NCI-H526 (cell line): Measurements from ENCODE around the gene EFNA5.

Experiments
- DNase-seq, 2 experiments: peaks; one replicate each; lab custom pipeline; 2025; lab: John Stamatoyannopoulos, UW

EFNA5 gene

DNA sequence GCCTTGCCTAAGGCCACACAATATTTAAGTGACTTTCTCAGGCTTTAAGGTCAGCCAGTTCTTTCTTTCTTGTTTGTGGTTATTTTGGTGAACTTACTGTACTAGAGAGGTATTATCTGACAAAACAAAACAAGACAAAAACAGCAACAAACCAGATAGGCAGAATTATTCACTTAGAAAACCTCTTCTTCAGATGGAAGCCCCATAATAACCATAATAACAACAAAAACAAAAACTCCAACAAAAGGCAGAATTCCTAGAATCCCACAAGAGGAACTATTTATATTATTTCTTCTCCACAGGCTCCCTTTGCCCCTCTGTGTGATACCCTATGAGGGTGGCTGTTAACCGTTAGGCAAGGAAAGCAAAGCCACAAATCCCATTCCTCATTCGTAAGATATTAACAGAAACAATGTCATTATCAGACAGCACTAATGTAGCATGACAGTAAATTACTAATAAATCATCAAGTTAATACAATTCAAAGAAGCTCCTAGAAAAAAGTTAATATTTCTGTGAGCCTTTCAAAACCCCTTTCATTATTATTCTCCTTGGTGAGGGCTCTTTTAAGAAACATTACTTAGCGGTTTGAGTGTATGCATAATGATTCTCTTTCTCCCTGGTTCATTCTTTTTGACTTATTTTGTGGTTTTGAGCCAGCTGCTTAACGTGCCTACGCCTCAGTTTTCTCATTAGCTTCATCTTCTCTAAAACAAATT lies 274.9 kb downstream of the EFNA5 start:
- no peak for DNase-seq

GRCh38 chr5:107393851-107394250 lies 276.9 kb downstream of the EFNA5 start:
- DNase-seq, result no peak

DNA sequence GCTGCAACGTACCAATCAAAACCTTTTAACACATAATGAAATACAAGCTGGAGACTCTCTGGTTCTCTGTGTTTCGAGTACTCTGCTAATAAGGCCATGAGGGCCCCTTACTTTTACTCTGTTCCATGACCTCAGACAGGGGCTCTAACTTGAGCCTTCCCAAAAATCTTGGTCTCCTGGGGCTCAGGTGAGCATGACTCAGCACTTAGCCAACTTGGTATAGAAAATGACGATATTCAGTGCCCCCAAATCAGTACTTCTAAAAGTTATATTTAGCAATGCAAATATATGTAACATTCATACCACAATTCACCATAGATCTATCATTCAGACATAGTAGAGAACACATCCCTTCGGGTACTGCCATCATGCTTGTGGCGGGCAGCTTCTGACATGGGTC lies 278.9 kb downstream of the EFNA5 start:
- no peak for DNase-seq

- no peak for DNase-seq
Observed at GRCh38 chr5:107389775-107390148, 281.0 kb downstream of the EFNA5 start.

DNA sequence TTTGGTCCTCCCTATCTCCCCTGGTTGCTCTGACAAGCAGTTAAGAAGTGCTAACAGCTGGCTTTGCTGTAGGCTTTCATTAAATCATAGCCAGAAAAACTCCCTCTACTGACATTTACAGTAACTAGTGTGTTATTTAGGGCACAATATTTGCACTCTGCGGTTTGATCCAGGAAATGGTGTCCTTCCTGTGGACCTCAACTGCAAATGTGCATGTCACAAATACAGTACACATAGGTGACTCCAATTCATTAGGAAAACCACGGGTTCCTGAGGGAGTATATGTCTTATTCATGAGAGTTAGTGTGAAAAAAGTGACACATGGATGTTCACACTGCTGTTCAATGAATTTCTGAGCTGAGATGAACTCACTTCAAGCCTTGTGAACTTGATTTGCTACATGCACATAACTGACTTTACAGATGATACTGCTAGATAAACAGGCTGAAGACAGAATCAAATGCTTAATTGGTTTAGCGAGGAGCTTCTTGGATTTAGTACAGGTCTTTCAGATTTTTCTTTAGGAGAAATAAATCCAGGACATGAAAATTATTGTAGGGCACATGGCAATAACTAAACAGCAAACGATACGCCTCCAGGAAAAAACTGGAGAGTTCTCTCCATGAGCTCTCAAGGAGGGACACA lies 281.5 kb downstream of the EFNA5 start:
- DNase-seq, result no peak

DNA sequence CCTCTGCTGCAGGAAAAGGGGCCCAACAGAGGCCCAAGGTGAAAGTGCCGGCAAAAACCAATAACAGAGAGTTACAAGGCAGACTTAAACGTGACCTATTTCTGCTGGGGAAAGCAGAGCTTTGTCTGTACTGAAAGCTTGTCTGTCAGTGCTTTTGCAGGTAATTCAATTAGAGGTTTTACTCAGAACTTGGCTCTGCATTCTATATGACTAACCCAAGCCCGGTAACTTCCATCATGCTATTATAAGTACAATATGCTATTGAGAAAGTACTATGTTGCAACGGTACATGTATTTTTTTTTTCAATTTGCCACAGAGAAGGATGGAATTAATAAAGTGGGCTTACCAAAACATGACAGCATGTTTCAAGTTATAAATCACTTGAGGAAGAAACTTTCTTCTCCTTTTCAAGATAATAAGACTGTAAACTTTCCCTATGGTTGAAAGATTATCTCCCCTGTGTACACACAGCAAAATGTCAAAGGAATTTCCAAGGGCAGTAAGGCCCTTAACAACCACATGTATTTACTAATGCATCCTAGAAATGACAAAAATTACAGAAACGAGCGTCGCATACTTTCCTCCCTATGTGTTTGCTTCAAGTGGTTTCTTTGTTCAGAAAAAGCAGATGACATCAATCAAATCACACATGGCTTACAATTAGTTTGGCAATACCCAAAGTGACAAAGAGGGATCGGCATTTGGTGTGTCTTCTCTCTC lies 282.4 kb downstream of the EFNA5 start:
- DNase-seq, result no peak

GRCh38 chr5:107387526-107388140 lies 283.1 kb downstream of the EFNA5 start:
- no peak for DNase-seq

DNA sequence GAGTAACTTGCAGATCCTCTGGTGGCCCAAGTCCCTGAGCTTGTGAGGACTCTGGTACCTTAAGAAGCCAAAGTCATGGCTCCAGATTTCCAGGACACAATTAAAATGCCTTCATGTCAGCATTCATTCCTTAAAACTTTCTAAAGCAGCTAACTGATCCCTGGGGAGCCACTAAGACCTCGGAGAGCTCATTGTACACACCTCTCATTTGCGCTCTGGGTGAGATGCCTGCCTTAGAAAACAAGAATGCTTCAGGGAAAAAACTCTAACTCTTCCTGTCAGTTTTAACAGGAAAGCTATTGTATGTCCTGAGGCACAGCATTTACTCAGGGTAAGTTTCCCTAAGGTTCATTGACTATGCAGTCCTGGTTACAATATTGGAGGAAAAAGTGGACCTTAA lies 285.0 kb downstream of the EFNA5 start:
- DNase-seq, result no peak

DNA sequence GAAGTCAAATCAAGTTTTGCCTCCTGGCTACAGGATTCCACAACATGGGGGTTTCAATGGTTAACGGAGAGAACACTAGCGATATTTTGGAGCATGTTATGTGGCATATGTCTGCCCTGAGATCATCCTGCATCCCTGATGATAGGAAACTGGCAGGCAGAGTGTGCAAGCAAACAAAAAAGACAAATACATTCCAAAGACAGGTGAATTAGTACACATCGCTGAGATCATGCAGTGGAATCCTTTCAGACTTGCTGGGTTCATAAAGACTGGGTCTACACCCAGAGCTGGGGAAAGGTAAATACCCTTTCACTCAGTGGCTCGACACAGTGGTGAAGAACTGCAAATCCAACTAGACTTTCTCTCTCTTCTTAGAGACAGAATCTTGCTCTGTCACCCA lies 286.5 kb downstream of the EFNA5 start:
- no peak for DNase-seq

GRCh38 chr5:107383414-107383813 lies 287.3 kb downstream of the EFNA5 start:
- DNase-seq, result no peak

DNA sequence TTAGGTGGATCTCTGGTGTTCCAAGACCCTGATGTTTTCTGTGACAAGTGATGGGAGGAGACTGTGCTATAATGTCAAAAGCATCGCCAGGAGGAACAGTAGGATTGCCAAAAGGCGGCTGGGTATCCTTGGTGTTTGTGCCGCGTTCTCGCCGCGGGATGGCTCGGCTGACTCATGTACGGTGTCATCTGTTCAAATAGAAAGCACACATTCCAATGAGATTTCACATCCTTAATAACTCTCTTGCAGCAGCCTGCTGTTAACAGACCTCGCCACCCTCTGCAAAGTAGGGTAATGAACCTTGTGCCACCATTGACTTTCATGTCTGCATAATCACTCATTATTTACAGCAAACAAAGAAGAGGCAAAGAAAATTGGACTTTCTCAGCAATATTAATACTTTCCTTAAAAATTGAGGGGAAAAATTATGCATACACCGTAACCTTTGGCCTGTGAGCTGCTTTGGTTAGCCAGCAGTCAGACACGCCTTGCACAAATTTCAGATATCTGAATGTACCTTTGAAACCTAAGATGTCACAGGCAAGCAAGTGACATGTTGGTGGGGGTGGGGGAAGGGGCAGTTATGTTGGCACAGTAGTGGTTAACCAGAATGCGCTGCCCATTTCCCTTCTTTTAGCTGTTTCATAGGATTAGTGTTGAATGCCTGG lies 289.4 kb downstream of the EFNA5 start:
- no peak for DNase-seq

DNA sequence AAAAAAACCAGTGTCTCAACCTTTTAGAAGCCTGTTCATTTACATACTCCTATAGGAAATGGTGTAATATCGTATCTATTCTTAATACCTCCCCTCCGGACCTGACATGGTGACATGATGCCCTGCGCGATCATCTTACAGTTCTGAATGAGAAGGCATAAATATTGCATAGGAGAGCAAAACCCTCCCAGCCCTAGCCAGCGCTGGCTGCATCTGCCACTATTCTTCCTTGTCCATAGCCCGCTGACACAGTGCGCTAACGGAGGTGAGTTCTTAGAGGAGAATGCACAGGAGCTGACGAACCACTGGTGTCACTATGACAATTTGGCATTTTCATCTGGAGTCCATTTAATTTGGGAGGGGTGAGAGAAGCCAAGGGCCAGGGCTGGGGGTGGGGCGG lies 290.1 kb downstream of the EFNA5 start:
- DNase-seq, result no peak

- no peak for DNase-seq
Observed at GRCh38 chr5:107378218-107378899, 292.4 kb downstream of the EFNA5 start.

DNA sequence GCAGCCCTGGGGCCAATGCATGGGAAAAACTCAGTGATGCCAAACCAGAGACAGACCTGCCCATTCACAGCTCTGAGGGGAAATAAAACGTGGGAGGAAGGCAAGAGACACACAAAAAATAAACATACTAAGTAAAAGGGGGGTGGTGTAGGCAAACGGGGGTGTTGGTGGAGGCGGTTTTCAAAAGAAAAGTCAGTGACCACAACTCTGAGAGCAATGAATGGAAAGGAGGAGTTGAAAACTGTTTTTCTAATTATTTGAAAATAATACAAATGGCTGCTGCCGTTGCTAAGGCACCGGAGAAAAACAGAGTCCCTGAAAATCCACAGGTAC lies 293.5 kb downstream of the EFNA5 start:
- DNase-seq, result no peak

DNA sequence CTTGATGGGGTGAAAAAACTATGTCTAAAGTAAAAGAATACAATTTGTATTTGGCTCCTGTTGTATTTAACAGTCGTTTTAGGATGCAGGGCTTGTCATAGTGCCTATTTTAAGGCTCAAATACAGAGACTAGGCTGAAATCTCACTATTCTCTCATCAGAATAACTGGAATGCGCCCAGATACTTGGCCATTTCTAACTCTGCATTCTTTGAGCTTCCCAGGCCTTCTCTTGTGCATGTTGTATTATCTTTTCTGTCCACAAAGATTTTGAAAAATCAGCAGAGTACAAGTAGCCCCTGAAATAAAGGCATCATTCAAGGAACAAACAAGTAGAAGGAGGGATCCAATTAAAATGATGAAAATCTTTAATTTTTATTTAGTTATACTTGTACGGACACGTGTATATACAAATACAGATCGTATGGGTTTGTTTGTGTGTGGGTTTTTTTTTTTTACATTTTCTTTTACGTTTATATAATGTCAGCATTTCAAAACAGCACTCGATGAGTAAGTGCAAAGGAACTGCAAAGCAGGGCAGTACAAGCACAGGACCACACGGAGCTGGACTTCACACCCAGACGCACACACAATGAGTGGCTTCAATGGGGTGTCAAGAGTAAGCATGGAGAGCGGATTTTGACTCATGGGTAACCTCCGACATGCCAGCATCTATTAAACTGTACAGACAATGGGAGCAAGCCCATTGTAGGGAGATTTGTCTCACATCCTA lies 294.0 kb downstream of the EFNA5 start:
- DNase-seq, result no peak

- no peak for DNase-seq
Observed at GRCh38 chr5:107373549-107374263, 297.0 kb downstream of the EFNA5 start.

GRCh38 chr5:107372723-107373450 lies 297.9 kb downstream of the EFNA5 start:
- DNase-seq, result no peak

DNA sequence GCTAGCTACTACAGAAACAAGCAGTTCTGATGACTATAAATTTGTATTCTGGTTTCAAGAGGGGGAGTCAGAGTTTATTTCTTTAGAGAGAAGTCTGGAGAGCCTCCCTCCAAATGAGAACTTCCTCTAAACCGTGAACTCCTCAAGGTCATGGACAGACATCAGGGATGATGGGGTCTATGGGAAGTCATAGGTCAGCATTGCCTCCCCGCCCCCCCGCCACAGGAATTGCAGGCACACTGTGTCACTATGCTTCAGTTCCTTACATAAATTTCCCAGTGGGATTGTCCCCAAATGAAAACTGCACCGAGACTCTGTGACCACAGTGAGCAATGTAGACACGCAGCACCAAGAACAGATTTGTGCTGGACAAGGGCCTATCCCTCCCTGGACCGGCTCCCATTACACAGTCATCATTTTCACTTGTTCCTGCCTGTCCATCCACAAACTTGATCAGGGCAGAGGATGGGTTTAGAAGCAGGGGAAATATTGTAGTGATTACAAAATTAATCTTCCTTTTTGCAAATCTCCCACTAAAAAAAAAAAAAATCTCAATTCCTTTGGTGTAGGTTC lies 300.3 kb downstream of the EFNA5 start:
- no peak for DNase-seq

DNA sequence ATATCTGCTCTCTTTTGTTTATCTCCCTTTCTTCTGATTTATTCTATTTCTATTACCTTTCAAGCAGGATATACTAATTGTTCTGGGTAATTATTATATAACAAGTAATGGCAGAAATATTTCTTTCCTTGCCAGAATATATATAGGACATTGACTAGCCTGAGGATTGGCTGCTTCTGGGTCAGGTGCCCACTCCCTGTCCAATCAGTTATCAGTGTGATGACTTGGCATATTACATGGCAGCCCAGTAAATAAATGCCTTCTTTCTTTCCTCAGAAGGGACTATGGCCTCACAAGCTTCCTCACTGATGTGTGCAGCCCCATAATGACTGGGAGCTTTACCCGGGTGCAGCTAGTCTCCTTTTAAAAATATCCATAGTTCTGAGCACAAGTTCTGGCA lies 301.1 kb downstream of the EFNA5 start:
- DNase-seq, result no peak
